AG10803 (cell line): ENCODE data around the gene LRRC56.

ENCODE experiments used
- DNase-seq: peaks from one replicate; pipeline ENCODE4 v3.0.0; 2010; ENCODE audit warnings: low read depth
- H3K4me3 ChIP-seq: 2 replicates; pipeline ENCODE4 v1.5.1; 2011; ENCODE audit warnings: mild to moderate bottlenecking, low read length, control low read depth
- CTCF ChIP-seq: conservative IDR thresholded peaks from 2 replicates; pipeline ENCODE4 v1.5.1; 2011; ENCODE audit warnings: mild to moderate bottlenecking, low read length, control low read depth, inconsistent platforms

Gene LRRC56

DNA sequence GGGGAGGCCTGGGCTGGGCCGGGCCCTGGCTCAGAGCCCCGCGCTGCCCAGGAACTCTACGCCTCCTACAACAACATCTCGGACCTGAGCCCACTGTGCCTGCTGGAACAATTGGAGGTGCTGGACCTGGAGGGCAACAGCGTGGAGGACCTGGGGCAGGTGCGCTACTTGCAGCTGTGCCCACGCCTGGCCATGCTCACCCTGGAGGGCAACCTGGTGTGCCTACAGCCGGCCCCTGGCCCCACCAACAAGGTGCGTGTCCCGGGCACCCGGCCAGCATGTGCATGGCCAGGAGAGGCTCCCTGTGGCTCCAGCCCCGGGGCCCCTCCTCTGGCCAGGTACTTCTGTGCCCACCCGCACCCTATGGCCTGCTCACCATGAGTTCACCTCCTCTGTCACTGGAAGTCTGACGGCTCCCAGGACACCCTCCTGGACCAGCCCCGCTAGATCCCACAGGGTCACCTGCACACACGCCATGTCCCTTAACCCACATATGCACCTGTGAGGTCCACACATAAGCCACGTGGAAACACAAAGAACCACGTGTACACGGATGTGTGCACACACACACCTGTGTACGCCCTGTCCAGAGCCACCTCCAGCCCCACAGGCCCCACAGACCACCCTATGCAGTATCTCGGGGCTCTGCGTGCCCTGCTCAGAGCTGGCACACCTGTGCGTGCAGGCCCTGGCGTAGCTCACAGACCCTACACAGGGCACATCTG lies 12.9 kb downstream of the LRRC56 start:
- H3K4me3 ChIP-seq, result no peak overlapping the region
- TF ChIP-seq CTCF, result no peak
- DNase-seq, result no peak

DNA sequence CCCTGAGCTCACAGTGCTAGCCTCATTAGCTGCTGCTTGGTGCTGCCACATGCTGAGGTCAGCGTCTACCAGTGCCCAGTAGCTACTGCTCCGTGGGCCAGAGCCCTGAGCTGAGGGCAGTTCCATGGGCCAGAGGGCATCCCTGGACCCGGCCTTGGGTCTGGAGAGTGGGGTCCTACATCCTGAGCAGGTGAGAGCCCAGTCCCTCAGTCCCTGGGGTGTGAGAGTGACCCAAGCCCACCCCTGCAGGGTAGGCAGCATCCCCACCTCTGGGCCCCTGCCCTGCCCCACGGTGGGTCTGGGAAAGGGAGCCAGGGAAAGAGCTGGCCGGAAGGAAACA lies 13.4 kb downstream of the LRRC56 start:
- TF ChIP-seq CTCF, result no peak
- H3K4me3 ChIP-seq, result no peak overlapping the region
- no peak for DNase-seq

DNA sequence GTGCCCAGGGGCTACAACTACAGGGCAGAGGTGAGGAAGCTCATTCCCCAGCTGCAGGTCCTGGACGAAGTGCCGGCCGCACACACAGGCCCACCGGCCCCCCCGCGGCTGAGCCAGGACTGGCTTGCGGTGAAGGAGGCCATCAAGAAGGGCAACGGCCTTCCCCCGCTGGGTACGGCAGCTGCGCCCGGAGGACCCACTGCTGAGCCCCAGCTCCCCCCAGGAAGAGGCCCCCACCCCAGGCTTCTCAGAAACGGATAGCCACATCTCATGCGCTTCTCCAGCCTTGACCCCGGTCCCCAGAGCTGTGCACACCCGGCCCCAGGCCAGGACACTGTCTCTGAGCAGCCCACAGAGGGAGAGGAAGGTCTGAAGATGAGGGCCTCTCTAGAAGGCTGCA lies 13.8 kb downstream of the LRRC56 start:
- no peak overlapping the region for H3K4me3 ChIP-seq
- DNase-seq, result no peak
- no peak for TF ChIP-seq CTCF

GRCh38 chr11:551596-551995 lies 14.3 kb downstream of the LRRC56 start:
- no peak overlapping the region for H3K4me3 ChIP-seq
- TF ChIP-seq CTCF, result no peak
- DNase-seq, result no peak

GRCh38 chr11:553083-553987 lies 16.0 kb downstream of the LRRC56 start:
- H3K4me3 ChIP-seq, result no peak overlapping the region
- DNase-seq, result no peak
- no peak for TF ChIP-seq CTCF

- no peak for DNase-seq
- H3K4me3 ChIP-seq, result no peak overlapping the region
- TF ChIP-seq CTCF, result no peak
Observed at GRCh38 chr11:553988-554340, 16.6 kb downstream of the LRRC56 start.
